Measurements from ENCODE around the gene SIM1.
A peak's percentile ranks its signal among the peaks of the same experiment; 100 is the strongest.

Gene SIM1, protein sequence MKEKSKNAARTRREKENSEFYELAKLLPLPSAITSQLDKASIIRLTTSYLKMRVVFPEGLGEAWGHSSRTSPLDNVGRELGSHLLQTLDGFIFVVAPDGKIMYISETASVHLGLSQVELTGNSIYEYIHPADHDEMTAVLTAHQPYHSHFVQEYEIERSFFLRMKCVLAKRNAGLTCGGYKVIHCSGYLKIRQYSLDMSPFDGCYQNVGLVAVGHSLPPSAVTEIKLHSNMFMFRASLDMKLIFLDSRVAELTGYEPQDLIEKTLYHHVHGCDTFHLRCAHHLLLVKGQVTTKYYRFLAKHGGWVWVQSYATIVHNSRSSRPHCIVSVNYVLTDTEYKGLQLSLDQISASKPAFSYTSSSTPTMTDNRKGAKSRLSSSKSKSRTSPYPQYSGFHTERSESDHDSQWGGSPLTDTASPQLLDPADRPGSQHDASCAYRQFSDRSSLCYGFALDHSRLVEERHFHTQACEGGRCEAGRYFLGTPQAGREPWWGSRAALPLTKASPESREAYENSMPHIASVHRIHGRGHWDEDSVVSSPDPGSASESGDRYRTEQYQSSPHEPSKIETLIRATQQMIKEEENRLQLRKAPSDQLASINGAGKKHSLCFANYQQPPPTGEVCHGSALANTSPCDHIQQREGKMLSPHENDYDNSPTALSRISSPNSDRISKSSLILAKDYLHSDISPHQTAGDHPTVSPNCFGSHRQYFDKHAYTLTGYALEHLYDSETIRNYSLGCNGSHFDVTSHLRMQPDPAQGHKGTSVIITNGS

GRCh38 chr6:100464903-100465700 lies at the start of gene SIM1:
Gene SIM1, minus strand, starts transcription at chr6:100464921. Its CDS starts 1,453 bp downstream, at chr6:100463468.
- H3K9ac ChIP-seq (ENCODE audit: low read length): no peak within 1 kb of the TSS
- peaks cover 64% of the 10 kb centered on the region for H3K4me1 ChIP-seq (ENCODE audit: control insufficient read depth, insufficient read depth, low read length)
- peak within 1 kb of the TSS; percentile 55 for H3K4me3 ChIP-seq (ENCODE audit: low read depth, low read length)
- no peaks in the 10 kb centered on the region for H3K36me3 ChIP-seq (ENCODE audit: control insufficient read depth, insufficient read depth, low read length)
- H3K27me3 ChIP-seq (ENCODE audit: control insufficient read depth, insufficient read depth, low read length): peaks cover 100% of the 10 kb centered on the region
- H3K9me3 ChIP-seq (ENCODE audit: control insufficient read depth, insufficient read depth, low read depth, low read length): no peaks in the 10 kb centered on the region
- no peak within 1 kb of the TSS for H3K27ac ChIP-seq (ENCODE audit: low read depth, low read length)

DNA sequence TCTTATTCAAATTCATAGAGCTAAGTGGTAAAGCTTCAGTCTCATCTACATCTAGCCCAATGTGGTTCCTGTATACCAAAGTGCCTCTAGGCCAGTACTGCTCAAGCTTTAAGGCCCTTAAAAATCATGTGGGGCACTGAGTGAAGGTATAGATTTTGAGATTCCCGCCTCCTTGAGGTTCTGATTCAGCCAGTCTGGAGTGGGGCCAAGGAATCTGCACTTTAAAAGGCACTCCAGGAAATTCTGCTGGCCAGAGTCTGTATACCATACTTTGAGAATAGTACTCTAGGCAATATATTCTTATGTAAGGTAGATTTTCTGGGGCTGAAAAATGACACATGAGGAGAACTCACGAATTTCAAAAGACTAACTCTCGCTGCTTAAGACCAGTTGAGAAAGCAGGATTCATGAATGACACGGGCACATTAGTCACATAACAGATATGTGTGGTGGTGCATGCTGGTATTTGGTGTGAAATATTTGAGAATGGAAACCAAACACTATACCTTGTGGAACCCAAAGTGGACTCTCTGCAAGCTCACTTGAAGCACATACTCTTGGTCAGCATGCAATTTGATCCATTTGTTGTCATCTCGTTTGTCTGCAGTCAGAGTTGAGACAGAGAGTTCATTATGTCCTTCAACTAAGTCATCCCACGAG lies 47.6 kb upstream of the SIM1 start:
- H3K27ac ChIP-seq (ENCODE audit: low read depth, low read length): no peak overlapping the region
- no peaks in the 10 kb centered on the region for H3K4me1 ChIP-seq (ENCODE audit: control insufficient read depth, insufficient read depth, low read length)
- H3K27me3 ChIP-seq (ENCODE audit: control insufficient read depth, insufficient read depth, low read length): no peaks in the 10 kb centered on the region
- H3K9ac ChIP-seq (ENCODE audit: low read length): no peak overlapping the region
- H3K4me3 ChIP-seq (ENCODE audit: low read depth, low read length): no peak overlapping the region
- peaks cover 43% of the 10 kb centered on the region for H3K36me3 ChIP-seq (ENCODE audit: control insufficient read depth, insufficient read depth, low read length)
- no peaks in the 10 kb centered on the region for H3K9me3 ChIP-seq (ENCODE audit: control insufficient read depth, insufficient read depth, low read depth, low read length)

- no peak overlapping the region for H3K27ac ChIP-seq (ENCODE audit: low read depth, low read length)
- no peaks in the 10 kb centered on the region for H3K27me3 ChIP-seq (ENCODE audit: control insufficient read depth, insufficient read depth, low read length)
- no peaks in the 10 kb centered on the region for H3K9me3 ChIP-seq (ENCODE audit: control insufficient read depth, insufficient read depth, low read depth, low read length)
- H3K4me3 ChIP-seq (ENCODE audit: low read depth, low read length): no peak overlapping the region
- H3K4me1 ChIP-seq (ENCODE audit: control insufficient read depth, insufficient read depth, low read length): peaks cover 3% of the 10 kb centered on the region; the same call in 1 of the 2 replicates
- H3K9ac ChIP-seq (ENCODE audit: low read length): no peak overlapping the region
- H3K36me3 ChIP-seq (ENCODE audit: control insufficient read depth, insufficient read depth, low read length): peaks cover 36% of the 10 kb centered on the region
Observed at GRCh38 chr6:100509101-100509500, 44.4 kb upstream of the SIM1 start.

GRCh38 chr6:100506651-100507050 lies 41.9 kb upstream of the SIM1 start:
- Histone ChIP-seq H3K4me1 (ENCODE audit: control insufficient read depth, insufficient read depth, low read length) (peaks cover 3% of the 10 kb centered on the region; the same call in 1 of the 2 replicates), H3K9ac (ENCODE audit: low read length) (no peak overlapping the region), H3K27ac (ENCODE audit: low read depth, low read length) (no peak overlapping the region), H3K4me3 (ENCODE audit: low read depth, low read length) (no peak overlapping the region), H3K27me3 (ENCODE audit: control insufficient read depth, insufficient read depth, low read length) (no peaks in the 10 kb centered on the region), H3K36me3 (ENCODE audit: control insufficient read depth, insufficient read depth, low read length) (peaks cover 22% of the 10 kb centered on the region), H3K9me3 (ENCODE audit: control insufficient read depth, insufficient read depth, low read depth, low read length) (no peaks in the 10 kb centered on the region)

DNA sequence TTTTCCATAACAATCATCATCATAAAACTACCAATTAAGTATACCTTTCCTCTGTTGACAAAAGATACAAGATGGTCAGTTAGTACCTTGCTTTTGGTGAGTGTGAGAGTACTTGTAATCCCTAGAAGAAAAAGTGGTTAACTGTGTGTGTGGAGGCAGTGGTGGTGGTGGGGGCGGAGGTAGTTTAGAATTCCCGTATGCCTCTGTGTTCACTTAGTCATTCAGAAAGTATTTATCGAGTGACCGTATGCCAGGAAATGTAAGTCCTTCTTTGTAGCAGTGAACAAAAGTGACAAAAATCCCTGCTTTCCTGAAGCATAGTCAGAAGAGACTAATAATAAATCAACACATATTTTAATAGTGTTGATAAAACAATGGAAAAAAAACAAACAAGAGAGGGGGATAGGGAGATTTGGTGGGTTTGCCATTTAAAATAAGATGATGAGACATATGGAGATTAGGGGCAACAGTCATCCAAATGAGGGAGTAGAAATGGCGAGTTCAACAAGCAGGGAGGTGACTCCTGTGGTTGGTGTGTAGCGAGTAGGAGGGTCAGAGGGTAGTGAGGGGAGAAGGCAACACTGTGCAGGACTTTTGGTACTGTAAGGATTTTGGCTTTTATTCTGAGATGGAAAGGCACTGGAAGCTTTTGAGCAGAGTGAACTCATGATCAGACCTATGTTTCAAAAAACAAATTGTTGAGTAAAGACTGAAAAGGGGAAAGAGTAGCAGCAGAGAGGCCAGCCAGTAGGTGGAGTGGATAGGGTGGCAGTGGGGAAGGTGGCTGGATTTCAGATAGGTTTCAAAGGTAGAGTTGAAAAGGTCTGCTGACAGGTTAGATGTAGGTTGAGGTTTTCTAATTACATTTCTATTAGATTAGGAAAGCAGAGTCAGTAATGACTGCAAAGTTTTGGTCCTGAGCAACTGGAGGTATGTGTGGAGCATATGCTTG lies 40.3 kb upstream of the SIM1 start:
- H3K27ac ChIP-seq (ENCODE audit: low read depth, low read length): no peak overlapping the region; the same call in 1 of the 2 replicates
- no peak overlapping the region for H3K4me3 ChIP-seq (ENCODE audit: low read depth, low read length)
- H3K9ac ChIP-seq (ENCODE audit: low read length): no peak overlapping the region
- peaks cover 11% of the 10 kb centered on the region for H3K36me3 ChIP-seq (ENCODE audit: control insufficient read depth, insufficient read depth, low read length)
- no peaks in the 10 kb centered on the region for H3K9me3 ChIP-seq (ENCODE audit: control insufficient read depth, insufficient read depth, low read depth, low read length)
- peaks cover 3% of the 10 kb centered on the region; the same call in 1 of the 2 replicates for H3K4me1 ChIP-seq (ENCODE audit: control insufficient read depth, insufficient read depth, low read length)
- H3K27me3 ChIP-seq (ENCODE audit: control insufficient read depth, insufficient read depth, low read length): no peaks in the 10 kb centered on the region

DNA sequence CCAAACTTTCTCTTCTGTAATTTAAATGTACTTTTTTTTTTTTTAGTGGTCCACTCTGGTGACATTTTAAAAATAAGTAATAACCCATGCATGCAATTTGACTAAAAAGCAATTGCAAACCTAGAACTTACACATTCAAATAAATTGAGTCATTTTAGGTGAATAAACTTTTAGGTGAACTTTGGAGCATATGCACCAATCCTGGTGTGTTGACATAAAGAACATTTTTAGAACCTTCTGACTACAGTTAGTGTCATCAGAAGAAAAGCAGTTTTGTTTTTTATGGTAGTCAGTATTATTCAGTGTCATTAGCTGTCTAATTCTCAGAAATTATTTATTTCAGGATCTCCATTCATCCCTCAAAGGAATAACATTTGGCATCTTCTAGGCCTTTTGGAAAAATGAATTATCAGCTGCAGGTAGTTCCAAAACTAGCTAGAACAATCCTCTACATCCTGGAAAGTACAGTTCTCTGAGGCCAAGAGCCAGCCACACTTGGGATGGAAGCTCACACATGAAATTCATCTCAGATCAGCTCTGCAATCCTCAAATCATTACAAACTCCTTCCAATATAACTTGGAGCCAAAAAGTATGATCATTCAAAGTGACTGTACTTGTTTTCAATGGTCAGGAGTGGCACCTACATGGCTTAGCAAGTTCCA lies 38.5 kb upstream of the SIM1 start:
- H3K4me1 ChIP-seq (ENCODE audit: control insufficient read depth, insufficient read depth, low read length): peaks cover 3% of the 10 kb centered on the region; the same call in 1 of the 2 replicates
- no peaks in the 10 kb centered on the region for H3K27me3 ChIP-seq (ENCODE audit: control insufficient read depth, insufficient read depth, low read length)
- no peak overlapping the region for H3K9ac ChIP-seq (ENCODE audit: low read length)
- no peak overlapping the region for H3K27ac ChIP-seq (ENCODE audit: low read depth, low read length)
- H3K4me3 ChIP-seq (ENCODE audit: low read depth, low read length): no peak overlapping the region
- no peaks in the 10 kb centered on the region for H3K9me3 ChIP-seq (ENCODE audit: control insufficient read depth, insufficient read depth, low read depth, low read length)
- H3K36me3 ChIP-seq (ENCODE audit: control insufficient read depth, insufficient read depth, low read length): no peaks in the 10 kb centered on the region

DNA sequence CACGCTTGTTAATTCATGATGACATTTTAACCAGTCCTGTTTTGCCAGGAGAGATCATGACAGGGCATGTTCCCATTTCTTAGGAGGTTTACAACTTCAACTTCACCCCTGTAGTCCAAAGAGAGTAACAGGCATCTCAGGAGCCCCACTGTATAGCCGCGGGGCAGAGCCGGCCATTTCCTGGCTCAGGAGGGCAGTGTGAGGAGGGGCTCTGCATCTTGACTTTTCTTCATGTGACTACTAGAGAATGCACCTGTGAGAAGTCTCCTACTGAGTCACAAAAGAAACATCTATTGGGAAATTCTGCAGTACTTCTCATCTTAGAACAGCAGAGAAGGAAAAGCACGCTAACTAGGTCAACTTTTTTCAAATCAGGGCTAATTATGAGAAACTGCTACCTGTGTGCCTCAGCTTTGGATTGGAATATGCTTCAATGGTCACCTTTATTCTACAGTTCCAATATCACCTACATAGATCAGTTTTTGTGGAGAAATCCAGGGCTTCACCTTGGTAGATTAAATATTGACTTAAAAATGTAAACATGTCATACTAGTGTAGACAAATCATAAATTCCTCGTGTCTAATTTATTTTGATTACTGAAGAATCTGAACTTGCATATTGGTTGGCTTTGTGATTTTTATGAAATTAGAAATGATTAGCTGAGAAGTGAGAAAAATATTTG lies 28.6 kb upstream of the SIM1 start:
- no peak overlapping the region for H3K9ac ChIP-seq (ENCODE audit: low read length)

DNA sequence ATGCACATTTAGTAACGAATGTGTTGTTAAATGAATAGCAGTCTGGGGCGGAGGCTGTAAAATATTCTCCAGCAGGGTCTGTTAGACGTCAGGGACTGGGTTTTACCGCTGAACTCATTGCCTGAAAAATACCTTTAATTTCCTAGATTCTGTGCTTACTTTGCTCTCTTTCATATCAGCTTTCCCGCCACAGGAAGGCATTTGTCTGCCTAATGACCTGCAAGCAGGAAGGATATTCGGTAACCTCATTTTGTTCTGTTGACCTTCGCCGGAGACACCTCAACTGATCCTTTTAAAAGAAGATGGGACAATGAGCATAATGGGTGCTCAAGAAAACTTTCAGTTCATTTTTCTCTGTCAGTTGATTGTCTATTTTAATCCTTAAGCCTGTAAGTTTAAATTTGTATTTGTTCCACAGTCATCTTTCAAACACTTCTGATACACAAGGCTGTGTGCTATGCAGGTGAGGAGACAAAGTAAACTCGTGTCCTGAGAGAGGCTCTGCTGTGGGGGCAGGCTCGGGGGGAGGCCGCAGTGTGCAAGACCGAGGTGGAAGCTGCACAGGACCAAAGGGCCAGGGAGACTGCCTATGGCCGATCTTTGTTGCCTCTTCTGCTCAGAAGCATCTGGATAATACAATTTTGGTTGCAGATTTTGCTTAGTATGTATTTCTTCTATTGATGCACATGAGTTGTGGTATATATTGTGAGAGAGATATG lies 27.4 kb upstream of the SIM1 start:
- no peak overlapping the region for H3K9ac ChIP-seq (ENCODE audit: low read length)

More for the DNA sequence above, 28.6 kb upstream of the SIM1 start:
- no peak overlapping the region for H3K4me3 ChIP-seq (ENCODE audit: low read depth, low read length)
- no peaks in the 10 kb centered on the region for H3K27me3 ChIP-seq (ENCODE audit: control insufficient read depth, insufficient read depth, low read length)
- peaks cover 17% of the 10 kb centered on the region for H3K4me1 ChIP-seq (ENCODE audit: control insufficient read depth, insufficient read depth, low read length)
- no peak overlapping the region for H3K27ac ChIP-seq (ENCODE audit: low read depth, low read length)
- H3K36me3 ChIP-seq (ENCODE audit: control insufficient read depth, insufficient read depth, low read length): no peaks in the 10 kb centered on the region
- peaks cover 5% of the 10 kb centered on the region for H3K9me3 ChIP-seq (ENCODE audit: control insufficient read depth, insufficient read depth, low read depth, low read length)

GRCh38 chr6:100490065-100490464 lies 25.3 kb upstream of the SIM1 start:
- Histone ChIP-seq H3K9ac (ENCODE audit: low read length) (no peak overlapping the region), H3K9me3 (ENCODE audit: control insufficient read depth, insufficient read depth, low read depth, low read length) (peaks cover 5% of the 10 kb centered on the region), H3K4me3 (ENCODE audit: low read depth, low read length) (no peak overlapping the region), H3K36me3 (ENCODE audit: control insufficient read depth, insufficient read depth, low read length) (no peaks in the 10 kb centered on the region), H3K4me1 (ENCODE audit: control insufficient read depth, insufficient read depth, low read length) (peaks cover 17% of the 10 kb centered on the region), H3K27ac (ENCODE audit: low read depth, low read length) (no peak overlapping the region), H3K27me3 (ENCODE audit: control insufficient read depth, insufficient read depth, low read length) (no peaks in the 10 kb centered on the region)

More for the DNA sequence above, 27.4 kb upstream of the SIM1 start:
- no peak overlapping the region for H3K27ac ChIP-seq (ENCODE audit: low read depth, low read length)
- no peak overlapping the region for H3K4me3 ChIP-seq (ENCODE audit: low read depth, low read length)
- peaks cover 5% of the 10 kb centered on the region for H3K9me3 ChIP-seq (ENCODE audit: control insufficient read depth, insufficient read depth, low read depth, low read length)
- H3K4me1 ChIP-seq (ENCODE audit: control insufficient read depth, insufficient read depth, low read length): peaks cover 17% of the 10 kb centered on the region
- H3K36me3 ChIP-seq (ENCODE audit: control insufficient read depth, insufficient read depth, low read length): no peaks in the 10 kb centered on the region
- H3K27me3 ChIP-seq (ENCODE audit: control insufficient read depth, insufficient read depth, low read length): no peaks in the 10 kb centered on the region

Measured in HUES6 (cell line).